ENCODE results near the gene VPS36. TPM values are rescaled to one million over a fixed set of nuclear protein-coding genes. Genes with fewer than 3 reads are reported as not detected.

The VPS36 gene
- total RNA-seq, 1 experiment from 2014 or later: 19.2 TPM

- POLR2A ChIA-PET: no interaction called here
- H3K9me3 Mint-ChIP-seq: no peaks in the 10 kb centered on the region
- no peaks in the 10 kb centered on the region for H3K27me3 Mint-ChIP-seq (ENCODE audit: low read depth)
- no peak overlapping the region for H3K27ac Mint-ChIP-seq
- H3K36me3 Mint-ChIP-seq: peaks cover 25% of the 10 kb centered on the region
- TF ChIP-seq FOXJ3 (CRISPR knock-in tag; IDR thresholded peaks at IDR 0.05; ENCODE audit: borderline replicate concordance) (no peak), FOXP1 (CRISPR knock-in tag; IDR thresholded peaks at IDR 0.05; ENCODE audit: borderline replicate concordance) (no peak), PRDM15 (CRISPR knock-in tag; IDR thresholded peaks at IDR 0.05) (no peak), ZNF532 (CRISPR knock-in tag; IDR thresholded peaks at IDR 0.05; ENCODE audit: borderline replicate concordance) (no peak), CBFB (CRISPR knock-in tag; IDR thresholded peaks at IDR 0.05; ENCODE audit: low read depth) (no peak), CREB1 (CRISPR knock-in tag; IDR thresholded peaks at IDR 0.05) (no peak), TCF7 (CRISPR knock-in tag; IDR thresholded peaks at IDR 0.05; ENCODE audit: low read depth) (no peak), ZNF423 (CRISPR knock-in tag; IDR thresholded peaks at IDR 0.05) (no peak), TEAD1 (CRISPR knock-in tag; IDR thresholded peaks at IDR 0.05) (no peak), ZNF232 (CRISPR knock-in tag; IDR thresholded peaks at IDR 0.05) (no peak)
- TF ChIP-seq, protein P1, sequence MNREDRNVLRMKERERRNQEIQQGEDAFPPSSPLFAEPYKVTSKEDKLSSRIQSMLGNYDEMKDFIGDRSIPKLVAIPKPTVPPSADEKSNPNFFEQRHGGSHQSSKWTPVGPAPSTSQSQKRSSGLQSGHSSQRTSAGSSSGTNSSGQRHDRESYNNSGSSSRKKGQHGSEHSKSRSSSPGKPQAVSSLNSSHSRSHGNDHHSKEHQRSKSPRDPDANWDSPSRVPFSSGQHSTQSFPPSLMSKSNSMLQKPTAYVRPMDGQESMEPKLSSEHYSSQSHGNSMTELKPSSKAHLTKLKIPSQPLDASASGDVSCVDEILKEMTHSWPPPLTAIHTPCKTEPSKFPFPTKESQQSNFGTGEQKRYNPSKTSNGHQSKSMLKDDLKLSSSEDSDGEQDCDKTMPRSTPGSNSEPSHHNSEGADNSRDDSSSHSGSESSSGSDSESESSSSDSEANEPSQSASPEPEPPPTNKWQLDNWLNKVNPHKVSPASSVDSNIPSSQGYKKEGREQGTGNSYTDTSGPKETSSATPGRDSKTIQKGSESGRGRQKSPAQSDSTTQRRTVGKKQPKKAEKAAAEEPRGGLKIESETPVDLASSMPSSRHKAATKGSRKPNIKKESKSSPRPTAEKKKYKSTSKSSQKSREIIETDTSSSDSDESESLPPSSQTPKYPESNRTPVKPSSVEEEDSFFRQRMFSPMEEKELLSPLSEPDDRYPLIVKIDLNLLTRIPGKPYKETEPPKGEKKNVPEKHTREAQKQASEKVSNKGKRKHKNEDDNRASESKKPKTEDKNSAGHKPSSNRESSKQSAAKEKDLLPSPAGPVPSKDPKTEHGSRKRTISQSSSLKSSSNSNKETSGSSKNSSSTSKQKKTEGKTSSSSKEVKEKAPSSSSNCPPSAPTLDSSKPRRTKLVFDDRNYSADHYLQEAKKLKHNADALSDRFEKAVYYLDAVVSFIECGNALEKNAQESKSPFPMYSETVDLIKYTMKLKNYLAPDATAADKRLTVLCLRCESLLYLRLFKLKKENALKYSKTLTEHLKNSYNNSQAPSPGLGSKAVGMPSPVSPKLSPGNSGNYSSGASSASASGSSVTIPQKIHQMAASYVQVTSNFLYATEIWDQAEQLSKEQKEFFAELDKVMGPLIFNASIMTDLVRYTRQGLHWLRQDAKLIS (CRISPR knock-in tag; IDR thresholded peaks at IDR 0.05; ENCODE audit: borderline replicate concordance): no peak
- TF ChIP-seq, protein P2, sequence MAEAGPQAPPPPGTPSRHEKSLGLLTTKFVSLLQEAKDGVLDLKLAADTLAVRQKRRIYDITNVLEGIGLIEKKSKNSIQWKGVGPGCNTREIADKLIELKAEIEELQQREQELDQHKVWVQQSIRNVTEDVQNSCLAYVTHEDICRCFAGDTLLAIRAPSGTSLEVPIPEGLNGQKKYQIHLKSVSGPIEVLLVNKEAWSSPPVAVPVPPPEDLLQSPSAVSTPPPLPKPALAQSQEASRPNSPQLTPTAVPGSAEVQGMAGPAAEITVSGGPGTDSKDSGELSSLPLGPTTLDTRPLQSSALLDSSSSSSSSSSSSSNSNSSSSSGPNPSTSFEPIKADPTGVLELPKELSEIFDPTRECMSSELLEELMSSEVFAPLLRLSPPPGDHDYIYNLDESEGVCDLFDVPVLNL (CRISPR knock-in tag; IDR thresholded peaks at IDR 0.05; ENCODE audit: borderline replicate concordance, low read depth): no peak
- TF ChIP-seq, protein P3, sequence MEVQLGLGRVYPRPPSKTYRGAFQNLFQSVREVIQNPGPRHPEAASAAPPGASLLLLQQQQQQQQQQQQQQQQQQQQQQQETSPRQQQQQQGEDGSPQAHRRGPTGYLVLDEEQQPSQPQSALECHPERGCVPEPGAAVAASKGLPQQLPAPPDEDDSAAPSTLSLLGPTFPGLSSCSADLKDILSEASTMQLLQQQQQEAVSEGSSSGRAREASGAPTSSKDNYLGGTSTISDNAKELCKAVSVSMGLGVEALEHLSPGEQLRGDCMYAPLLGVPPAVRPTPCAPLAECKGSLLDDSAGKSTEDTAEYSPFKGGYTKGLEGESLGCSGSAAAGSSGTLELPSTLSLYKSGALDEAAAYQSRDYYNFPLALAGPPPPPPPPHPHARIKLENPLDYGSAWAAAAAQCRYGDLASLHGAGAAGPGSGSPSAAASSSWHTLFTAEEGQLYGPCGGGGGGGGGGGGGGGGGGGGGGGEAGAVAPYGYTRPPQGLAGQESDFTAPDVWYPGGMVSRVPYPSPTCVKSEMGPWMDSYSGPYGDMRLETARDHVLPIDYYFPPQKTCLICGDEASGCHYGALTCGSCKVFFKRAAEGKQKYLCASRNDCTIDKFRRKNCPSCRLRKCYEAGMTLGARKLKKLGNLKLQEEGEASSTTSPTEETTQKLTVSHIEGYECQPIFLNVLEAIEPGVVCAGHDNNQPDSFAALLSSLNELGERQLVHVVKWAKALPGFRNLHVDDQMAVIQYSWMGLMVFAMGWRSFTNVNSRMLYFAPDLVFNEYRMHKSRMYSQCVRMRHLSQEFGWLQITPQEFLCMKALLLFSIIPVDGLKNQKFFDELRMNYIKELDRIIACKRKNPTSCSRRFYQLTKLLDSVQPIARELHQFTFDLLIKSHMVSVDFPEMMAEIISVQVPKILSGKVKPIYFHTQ (CRISPR knock-in tag; IDR thresholded peaks at IDR 0.05): no peak
- H3K4me3 Mint-ChIP-seq: no peak overlapping the region
- CTCF ChIA-PET: interaction anchor here (1.2 kb wide), 1 partner anchor 23 kb away, joined by 4 read pairs; no protein-coding TSS in a partner anchor
- ATAC-seq: no peak
- DNase-seq (ENCODE audit: low spot score): no peak
- no peaks in the 10 kb centered on the region for H3K4me1 Mint-ChIP-seq
Observed at GRCh38 chr13:52428295-52428694, 22.1 kb downstream of the VPS36 start.

Data from WTC11 (cell line).